ENCODE data around the gene KCNIP1.

GRCh38 chr5:170627271-170627670, 123.5 kb downstream of the KCNIP1 start:
- no peak for TF ChIP-seq CTCF (IDR thresholded peaks at IDR 0.05)
- no peak for TF ChIP-seq POLR2A (IDR thresholded peaks at IDR 0.05)

Data from body of pancreas (tissue), 4 donors.